H9 (cell line): ENCODE data around the gene SP3. TPM values are rescaled to one million over a fixed set of nuclear protein-coding genes. Genes with fewer than 3 reads are reported as not detected.

Source experiments
- DNase-seq: peaks from one replicate; pipeline ENCODE4 v3.0.0-alpha.2; 2017
- H2AFZ ChIP-seq: one replicate; pipeline ENCODE4 v1.6.1; 2013; ENCODE audit warnings: mild to moderate bottlenecking, low read length, control low read depth, moderate library complexity
- H2AK5ac ChIP-seq: 2 replicates; pipeline ENCODE4 v1.6.1; 2013; ENCODE audit warnings: low read length, control low read depth, mixed read lengths; ENCODE audit not compliant: insufficient read length
- H2BK120ac ChIP-seq: one replicate; pipeline ENCODE4 v1.6.1; 2013; ENCODE audit warnings: low read depth, mild to moderate bottlenecking, low read length, control low read depth, inconsistent platforms; ENCODE audit not compliant: poor library complexity, severe bottlenecking
- H2BK12ac ChIP-seq: 2 replicates; pipeline ENCODE4 v1.6.1; 2013; ENCODE audit warnings: low read length, control low read depth, mixed read lengths, low read depth; ENCODE audit not compliant: insufficient read length
- H2BK15ac ChIP-seq: 2 replicates; pipeline ENCODE4 v1.6.1; 2013; ENCODE audit warnings: low read depth, low read length, control low read depth
- H2BK20ac ChIP-seq: one replicate; pipeline ENCODE4 v1.6.1; 2013; ENCODE audit warnings: low read depth, mild to moderate bottlenecking, low read length, control low read depth, inconsistent platforms; ENCODE audit not compliant: poor library complexity, severe bottlenecking
- H2BK5ac ChIP-seq: 2 replicates; pipeline ENCODE4 v1.6.1; 2013; ENCODE audit warnings: low read length, control low read depth, mixed read lengths; ENCODE audit not compliant: insufficient read length
- H3K14ac ChIP-seq: 2 replicates; pipeline ENCODE4 v1.6.1; 2013; ENCODE audit warnings: low read length, control low read depth; ENCODE audit not compliant: insufficient read depth
- H3K18ac ChIP-seq: 2 replicates; pipeline ENCODE4 v1.6.1; 2013; ENCODE audit warnings: low read depth, mild to moderate bottlenecking, mixed read lengths, low read length, control low read depth; ENCODE audit not compliant: insufficient read length
- H3K23ac ChIP-seq: 2 replicates; pipeline ENCODE4 v1.6.1; 2013; ENCODE audit warnings: low read length, control low read depth, mixed read lengths, low read depth; ENCODE audit not compliant: insufficient read length
- H3K23me2 ChIP-seq: 2 replicates; pipeline ENCODE4 v1.6.1; 2013; ENCODE audit warnings: low read depth, mild to moderate bottlenecking, mixed read lengths, low read length, control low read depth; ENCODE audit not compliant: insufficient read length, poor library complexity, severe bottlenecking
- H3K27ac ChIP-seq: 2 replicates; pipeline ENCODE4 v1.5.1; 2013; ENCODE audit warnings: low read length, control low read depth, mixed read lengths, low read depth; ENCODE audit not compliant: insufficient read length
- H3K27me3 ChIP-seq: 2 replicates; pipeline ENCODE4 v1.6.1; 2013; ENCODE audit warnings: low read length, control low read depth, inconsistent platforms; ENCODE audit not compliant: insufficient read depth
- H3K4ac ChIP-seq: 2 replicates; pipeline ENCODE4 v1.6.1; 2013; ENCODE audit warnings: low read depth, mild to moderate bottlenecking, control low read depth, inconsistent platforms, low read length, moderate library complexity
- H3K4me1 ChIP-seq: 2 replicates; pipeline ENCODE4 v1.6.1; 2013; ENCODE audit warnings: low read length, control low read depth, inconsistent platforms; ENCODE audit not compliant: insufficient read depth
- H3K4me2 ChIP-seq: 2 replicates; pipeline ENCODE4 v1.6.1; 2013; ENCODE audit warnings: low read length, control low read depth, mixed read lengths; ENCODE audit not compliant: insufficient read length, insufficient read depth
- H3K56ac ChIP-seq: 2 replicates; pipeline ENCODE4 v1.6.1; 2013; ENCODE audit warnings: low read depth, mild to moderate bottlenecking, mixed read lengths, low read length, control low read depth; ENCODE audit not compliant: insufficient read length
- H3K79me1 ChIP-seq: 2 replicates; pipeline ENCODE4 v1.6.1; 2013; ENCODE audit warnings: low read depth, mild to moderate bottlenecking, moderate library complexity, low read length, control low read depth, inconsistent platforms; ENCODE audit not compliant: insufficient read depth, poor library complexity, severe bottlenecking
- H3K79me2 ChIP-seq: 2 replicates; pipeline ENCODE4 v1.6.1; 2013; ENCODE audit warnings: low read length, control low read depth, inconsistent platforms; ENCODE audit not compliant: insufficient read depth
- H3K9ac ChIP-seq: 2 replicates; pipeline ENCODE4 v1.6.1; 2013; ENCODE audit warnings: low read length, control low read depth, mixed read lengths; ENCODE audit not compliant: insufficient read length; ENCODE audit errors: extremely low read depth
- H3K9me3 ChIP-seq: one replicate; pipeline ENCODE4 v1.6.1; 2013; ENCODE audit warnings: low read depth, low read length, inconsistent platforms; ENCODE audit not compliant: control insufficient read depth
- H3T11ph ChIP-seq: one replicate; pipeline ENCODE4 v1.6.1; 2013; ENCODE audit warnings: mild to moderate bottlenecking, low read length, control low read depth, inconsistent platforms
- H4K20me1 ChIP-seq: one replicate; pipeline ENCODE4 v1.6.1; 2013; ENCODE audit not compliant: control insufficient read depth, insufficient read length, insufficient read depth
- H4K5ac ChIP-seq: 2 replicates; pipeline ENCODE4 v1.6.1; 2013; ENCODE audit warnings: low read depth, mild to moderate bottlenecking, mixed read lengths, low read length, control low read depth; ENCODE audit not compliant: insufficient read length
- H4K8ac ChIP-seq: replicated peaks from 2 replicates; pipeline ENCODE4 v1.6.1; 2013; ENCODE audit warnings: low read length, control low read depth, mixed read lengths, low read depth; ENCODE audit not compliant: insufficient read length
- H4K91ac ChIP-seq: 2 replicates; pipeline ENCODE4 v1.6.1; 2013; ENCODE audit warnings: low read depth, mild to moderate bottlenecking, moderate library complexity, mixed read lengths, low read length, control low read depth; ENCODE audit not compliant: insufficient read length
- H3K27ac Mint-ChIP-seq, 3 experiments: 2 replicates in 2 of 3; 3 replicates in 1 of 3; pipeline ENCODE4 v1.8.0; 2020 to 2021; ENCODE audit warnings: mixed read lengths in 3 of 3, mild to moderate bottlenecking in 1 of 3, moderate library complexity in 1 of 3
- H3K27me3 Mint-ChIP-seq: 2 replicates; pipeline ENCODE4 v1.8.0; 2021; ENCODE audit warnings: low read depth, mild to moderate bottlenecking, moderate library complexity, mixed read lengths
- H3K36me3 Mint-ChIP-seq, 3 experiments: 2 replicates in 2 of 3; 3 replicates in 1 of 3; pipeline ENCODE4 v1.8.0; 2020 to 2021; ENCODE audit warnings: low read depth in 3 of 3, mixed read lengths in 3 of 3; ENCODE audit not compliant: insufficient read depth in 1 of 3
- H3K4me1 Mint-ChIP-seq, 2 experiments: 2 replicates each; pipeline ENCODE4 v1.8.0; 2020; ENCODE audit warnings: mixed read lengths in 2 of 2
- H3K4me3 Mint-ChIP-seq, 2 experiments: 2 replicates in 1 of 2; 3 replicates in 1 of 2; pipeline ENCODE4 v1.8.0; 2020 to 2021; ENCODE audit warnings: mild to moderate bottlenecking in 2 of 2, mixed read lengths in 2 of 2, moderate library complexity in 1 of 2
- H3K9me3 Mint-ChIP-seq, 2 experiments: 2 replicates in 1 of 2; 3 replicates in 1 of 2; pipeline ENCODE4 v1.8.0; 2020; ENCODE audit warnings: mild to moderate bottlenecking in 2 of 2, mixed read lengths in 2 of 2, moderate library complexity in 1 of 2
- WGBS: extraction: QIAGEN DNeasy Blood & Tissue Kit; methylation state at CpG from one replicate; pipeline ENCODE4 v1.1.7; 2013; ENCODE audit warnings: missing lambda C conversion rate, low lambda C conversion rate, mixed read lengths; ENCODE audit not compliant: insufficient read length; ENCODE audit errors: extremely low coverage; 5-methylcytosine and 5-hydroxymethylcytosine counted together
- total RNA-seq: library from RNA; stranded (reverse); gene quantifications from 2 replicates; pipeline ENCODE4 v1.2.1, GENCODE V29; 2021
- TF ChIP-seq, protein P1 (sequence below): fragments of 200-600 bp; sonication (generic); conservative IDR thresholded peaks from 3 replicates; pipeline ENCODE4 v1.8.0; 2021; ENCODE audit warnings: antibody characterized with exemption, mild to moderate bottlenecking

The SP3 gene
- total RNA-seq, 1 experiment from 2014 or later, result 86.3 TPM

DNA sequence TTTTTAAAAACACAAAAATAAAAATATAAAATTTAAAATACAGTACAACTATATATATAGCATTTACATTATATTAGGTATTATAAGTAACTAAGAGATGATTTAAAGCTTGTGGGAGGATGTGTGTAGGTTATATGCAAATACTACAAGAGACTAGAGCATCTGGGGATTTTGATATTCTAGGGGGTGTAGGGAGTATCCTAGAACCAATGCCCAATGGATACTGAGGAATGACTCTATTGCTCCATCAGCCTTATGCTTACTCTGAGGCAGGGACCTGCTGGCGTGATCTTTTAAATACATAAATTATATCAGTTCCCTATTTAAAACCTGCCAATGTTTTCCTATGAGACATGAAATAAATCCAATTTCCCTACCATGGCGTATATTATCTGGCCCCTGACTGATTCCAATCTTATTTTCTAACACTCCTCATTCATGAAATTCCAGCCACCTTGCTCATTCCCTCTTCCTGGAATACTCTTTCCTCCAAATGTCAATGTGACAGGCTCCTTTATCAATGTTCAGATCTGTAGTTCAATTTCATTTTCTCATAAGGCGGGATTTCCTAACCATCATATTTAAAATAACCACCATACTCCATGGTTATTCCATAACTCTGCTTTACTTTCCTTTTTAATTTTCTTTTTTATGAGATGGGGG, 22.2 kb downstream of the SP3 start:
- Histone ChIP-seq H2AFZ (no peak overlapping the region), H3K79me2 (peaks cover 45% of the 10 kb centered on the region; the same call in 1 of the 2 replicates), H4K20me1 (no peaks in the 10 kb centered on the region), H4K8ac (no peak overlapping the region), H2AK5ac (no peak overlapping the region), H3K18ac (no peak overlapping the region), H2BK15ac (no peak overlapping the region), H3K23ac (no peak overlapping the region), H2BK5ac (no peak overlapping the region), H3K9me3 (no peaks in the 10 kb centered on the region), H3K9ac (no peak overlapping the region), H4K91ac (no peak overlapping the region), H3K56ac (no peak overlapping the region), H3K14ac (no peak overlapping the region), H2BK12ac (no peak overlapping the region), H2BK120ac (no peak overlapping the region), H3K27me3 (no peaks in the 10 kb centered on the region), H3K27ac (no peak overlapping the region), H4K5ac (no peak overlapping the region), H3K4me1 (peaks cover 4% of the 10 kb centered on the region), H3K4me2 (no peak overlapping the region), H3K4ac (no peak overlapping the region), H3K79me1 (peaks cover 9% of the 10 kb centered on the region), H3T11ph (no peak overlapping the region), H2BK20ac (no peak overlapping the region), H3K23me2 (no peaks in the 10 kb centered on the region)
- no peak for DNase-seq
- TF ChIP-seq, protein P1, sequence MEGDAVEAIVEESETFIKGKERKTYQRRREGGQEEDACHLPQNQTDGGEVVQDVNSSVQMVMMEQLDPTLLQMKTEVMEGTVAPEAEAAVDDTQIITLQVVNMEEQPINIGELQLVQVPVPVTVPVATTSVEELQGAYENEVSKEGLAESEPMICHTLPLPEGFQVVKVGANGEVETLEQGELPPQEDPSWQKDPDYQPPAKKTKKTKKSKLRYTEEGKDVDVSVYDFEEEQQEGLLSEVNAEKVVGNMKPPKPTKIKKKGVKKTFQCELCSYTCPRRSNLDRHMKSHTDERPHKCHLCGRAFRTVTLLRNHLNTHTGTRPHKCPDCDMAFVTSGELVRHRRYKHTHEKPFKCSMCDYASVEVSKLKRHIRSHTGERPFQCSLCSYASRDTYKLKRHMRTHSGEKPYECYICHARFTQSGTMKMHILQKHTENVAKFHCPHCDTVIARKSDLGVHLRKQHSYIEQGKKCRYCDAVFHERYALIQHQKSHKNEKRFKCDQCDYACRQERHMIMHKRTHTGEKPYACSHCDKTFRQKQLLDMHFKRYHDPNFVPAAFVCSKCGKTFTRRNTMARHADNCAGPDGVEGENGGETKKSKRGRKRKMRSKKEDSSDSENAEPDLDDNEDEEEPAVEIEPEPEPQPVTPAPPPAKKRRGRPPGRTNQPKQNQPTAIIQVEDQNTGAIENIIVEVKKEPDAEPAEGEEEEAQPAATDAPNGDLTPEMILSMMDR, result no peak
- no peak overlapping the region for H3K4me3 Mint-ChIP-seq
- H3K4me1 Mint-ChIP-seq, result peaks cover 29 to 34% of the 10 kb centered on the region in 2 experiments
- WGBS, result no CpG with 5 or more reads among the region's 3 CpGs
- H3K27me3 Mint-ChIP-seq, result no peaks in the 10 kb centered on the region
- H3K27ac Mint-ChIP-seq, result no peak overlapping the region
- H3K9me3 Mint-ChIP-seq, result no peaks in the 10 kb centered on the region
- H3K36me3 Mint-ChIP-seq, result peaks cover 0 to 3% (median 0%) of the 10 kb centered on the region in 3 experiments; a peak in 3 of 7 replicates
